ENCODE measurements around the gene SELENOW.
"Not testable (repeated sequence)": the region's sequence is repeated elsewhere in the genome, so short reads cannot be mapped to it uniquely, and the experiment has no call there.

Gene SELENOW

DNA sequence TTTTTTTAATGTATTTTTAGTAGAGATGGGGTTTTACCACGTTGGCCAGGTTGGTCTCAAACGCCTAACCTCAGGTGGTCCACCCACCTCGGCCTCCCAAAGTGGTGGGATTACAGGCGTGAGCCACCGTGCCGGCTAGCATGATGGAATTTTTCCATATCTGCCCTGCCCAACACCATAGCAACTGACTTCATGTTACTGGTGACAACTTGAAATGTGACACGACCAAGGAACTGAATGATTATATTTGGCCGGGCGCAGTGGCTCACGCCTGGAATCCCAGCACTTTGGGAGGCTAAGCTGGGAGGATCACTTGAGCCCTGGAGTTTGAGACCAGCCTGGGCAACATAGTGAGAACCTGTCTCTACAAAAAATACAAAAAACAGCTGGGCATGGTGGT, 8.8 kb downstream of the SELENOW start:
- not testable (repeated sequence) for DNase-seq

DNA sequence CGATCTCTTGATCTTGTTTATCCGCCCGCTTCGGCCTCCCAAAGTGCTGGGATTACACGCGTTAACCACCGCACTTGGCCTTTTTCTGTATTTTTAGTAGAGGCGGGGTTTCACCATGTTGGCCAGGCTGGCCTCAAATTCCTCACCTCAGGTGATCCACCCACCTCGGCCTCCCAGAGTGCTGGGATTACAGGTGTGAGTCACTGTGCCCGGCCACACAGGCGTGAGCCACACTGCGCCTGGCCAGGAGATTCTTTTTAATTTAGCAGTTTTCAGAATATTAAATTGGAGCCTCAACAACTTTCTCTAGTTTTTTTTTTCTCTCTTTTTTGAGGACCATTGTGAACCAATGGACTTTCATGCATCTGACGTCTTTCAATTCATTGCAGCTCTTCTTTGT, 11.3 kb downstream of the SELENOW start:
- DNase-seq, result not testable (repeated sequence)

DNA sequence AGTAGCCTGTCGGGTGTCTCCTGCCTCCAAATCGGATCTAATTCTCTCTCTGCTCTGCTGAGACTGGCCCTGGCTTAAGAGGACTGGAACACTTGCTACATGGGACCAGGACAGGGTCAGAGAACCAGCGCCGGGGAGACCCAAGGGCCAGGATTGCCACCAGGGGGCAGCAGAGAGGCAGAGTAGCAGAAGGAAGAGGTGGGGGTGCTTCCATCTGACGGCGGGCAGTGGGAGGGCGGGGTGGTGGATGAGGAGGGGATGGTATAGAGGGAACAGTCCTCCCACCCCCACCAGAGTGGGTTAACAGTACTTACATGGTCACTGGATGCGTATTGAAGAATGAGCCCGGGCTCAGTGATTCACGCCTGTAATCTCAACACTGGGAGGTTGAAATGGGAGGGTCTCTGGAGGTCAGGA, 11.9 kb downstream of the SELENOW start:
- DNase-seq, result peak; percentile 49

DNA sequence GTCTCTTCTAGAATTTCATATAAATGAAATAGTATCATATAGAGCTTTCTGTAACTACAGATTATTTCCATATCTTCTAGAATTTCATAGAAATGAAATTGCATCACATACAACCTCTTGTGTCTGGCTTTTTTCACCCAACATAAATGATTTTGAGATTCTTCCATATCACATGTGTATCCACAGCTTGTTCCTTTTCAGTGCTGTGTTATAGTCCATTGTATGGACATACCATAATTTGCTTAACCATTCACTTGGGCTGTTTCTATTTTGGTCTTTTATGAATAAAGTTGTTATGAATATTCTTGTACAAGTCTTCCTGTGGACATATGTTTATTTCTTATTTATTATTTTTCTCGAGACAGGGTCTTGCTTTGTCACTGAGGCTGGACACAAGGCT, 14.1 kb downstream of the SELENOW start:
- no peak for DNase-seq

DNA sequence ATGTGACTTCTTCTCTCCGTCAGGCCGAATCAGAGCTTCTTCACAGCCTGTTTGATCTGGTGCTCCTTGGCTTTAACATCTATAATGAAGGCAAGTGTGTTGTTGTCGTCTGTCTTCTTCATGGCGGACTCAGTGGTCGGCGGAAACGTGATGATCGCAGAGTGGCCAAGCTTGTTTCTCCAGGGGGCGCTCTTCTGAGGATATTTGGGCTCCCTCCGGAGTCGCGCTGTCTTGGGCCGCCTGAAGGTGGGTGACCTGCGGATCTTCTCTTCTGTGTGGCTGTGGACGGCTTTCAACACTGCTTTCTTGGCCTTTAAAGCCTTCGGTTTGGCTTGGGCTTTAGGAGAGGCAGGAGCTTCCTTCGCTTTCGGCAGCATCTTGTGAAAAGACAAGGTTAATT, 16.0 kb downstream of the SELENOW start:
- no peak for DNase-seq

DNA sequence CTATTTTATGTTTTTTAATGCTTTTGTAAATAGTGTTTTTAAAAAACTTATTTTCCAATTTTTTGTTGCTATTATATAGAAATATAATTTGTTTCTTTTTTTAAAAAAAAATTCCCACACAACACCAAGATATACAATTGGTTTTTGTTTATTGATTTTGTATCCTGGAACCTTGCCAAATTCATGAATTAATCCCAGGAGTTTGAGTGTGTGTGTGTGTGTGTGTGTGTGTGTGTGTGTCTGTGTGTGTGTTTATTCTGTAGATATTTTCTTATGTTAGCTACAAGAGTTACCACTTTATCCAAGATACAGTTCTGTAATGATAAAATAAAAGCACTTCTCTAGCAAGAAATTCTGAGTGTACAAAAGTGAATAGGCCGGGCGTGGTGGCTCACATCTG, 18.3 kb downstream of the SELENOW start:
- no peak for DNase-seq

DNA sequence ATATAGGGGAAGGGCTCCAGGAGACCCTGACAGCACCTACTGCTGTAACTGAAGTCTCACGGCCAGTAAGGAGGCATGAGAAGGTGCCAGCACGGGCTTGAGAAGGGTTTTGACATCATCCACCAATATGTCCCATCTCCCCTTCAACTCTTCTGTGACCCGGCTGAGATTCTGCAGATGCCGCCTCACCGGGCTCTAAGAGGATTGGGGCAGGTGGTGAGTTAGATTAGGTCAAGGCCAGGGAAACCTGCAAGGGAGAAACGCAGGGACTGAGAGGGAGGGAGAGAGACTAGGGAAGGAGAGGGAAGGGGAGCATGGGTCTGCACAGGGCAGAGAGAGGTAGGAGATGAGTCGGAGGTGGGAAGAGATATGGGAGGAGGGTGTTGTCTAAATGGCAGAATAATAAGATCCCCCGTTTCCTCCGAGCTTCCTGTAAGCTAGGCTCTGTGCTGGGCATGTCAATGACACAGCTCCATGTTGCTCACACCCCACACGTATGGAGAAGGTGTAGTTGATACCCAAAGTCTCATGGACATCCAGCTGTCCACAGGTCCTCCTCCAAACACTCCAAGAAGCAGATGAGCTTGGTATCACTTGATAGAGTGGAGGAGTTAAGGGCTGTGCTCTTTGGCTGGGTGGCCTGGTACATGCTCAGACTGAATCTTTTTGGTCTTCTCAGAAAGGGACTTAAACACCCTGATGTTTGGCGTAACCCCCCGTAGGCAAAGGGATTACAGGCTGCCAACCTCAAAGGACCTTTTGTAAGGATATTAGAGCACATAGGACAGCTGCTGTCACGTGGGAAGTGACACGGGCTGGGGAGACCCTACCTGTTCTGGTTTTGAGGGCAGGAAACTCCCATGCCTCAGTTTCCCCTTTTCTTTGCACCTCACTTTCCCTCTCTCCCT, 19.7 kb downstream of the SELENOW start:
- DNase-seq, result no peak

DNA sequence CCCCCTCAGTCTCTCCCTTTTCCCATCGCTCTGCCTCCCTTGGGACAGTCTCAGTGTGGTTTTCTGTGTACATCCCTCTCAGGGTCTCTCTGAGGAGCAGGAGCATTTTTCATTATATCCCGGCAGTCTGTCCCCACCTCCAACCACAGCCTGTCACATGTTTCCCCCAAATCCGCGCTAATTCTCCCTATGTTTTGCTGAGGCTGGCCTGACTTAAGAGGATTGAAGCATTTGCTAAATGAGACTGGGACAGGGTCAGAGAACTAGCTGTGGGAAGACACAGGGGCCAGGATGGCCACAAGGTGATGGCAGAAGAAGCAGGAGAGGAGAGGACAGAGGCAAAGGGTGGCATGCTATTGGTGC, 20.4 kb downstream of the SELENOW start:
- DNase-seq, result no peak

DNA sequence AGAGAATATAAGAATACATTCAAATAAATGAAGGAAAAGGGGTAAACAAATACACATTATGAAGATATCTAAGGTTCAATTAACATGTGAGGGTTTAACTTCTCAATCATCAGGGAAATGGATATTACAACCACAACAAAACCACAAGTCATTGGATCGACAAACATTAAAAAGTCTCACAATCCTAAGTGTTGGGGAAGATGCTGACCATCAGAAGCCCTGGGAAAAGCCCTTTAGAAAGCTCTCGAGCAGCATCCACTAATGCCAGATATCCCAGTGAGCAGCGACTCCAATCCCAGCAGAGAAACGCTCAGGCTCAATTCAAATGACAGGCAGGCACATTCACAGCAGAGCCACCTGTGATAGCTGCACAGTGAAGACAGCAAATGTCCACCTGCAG, 22.8 kb downstream of the SELENOW start:
- DNase-seq, result no peak

DNA sequence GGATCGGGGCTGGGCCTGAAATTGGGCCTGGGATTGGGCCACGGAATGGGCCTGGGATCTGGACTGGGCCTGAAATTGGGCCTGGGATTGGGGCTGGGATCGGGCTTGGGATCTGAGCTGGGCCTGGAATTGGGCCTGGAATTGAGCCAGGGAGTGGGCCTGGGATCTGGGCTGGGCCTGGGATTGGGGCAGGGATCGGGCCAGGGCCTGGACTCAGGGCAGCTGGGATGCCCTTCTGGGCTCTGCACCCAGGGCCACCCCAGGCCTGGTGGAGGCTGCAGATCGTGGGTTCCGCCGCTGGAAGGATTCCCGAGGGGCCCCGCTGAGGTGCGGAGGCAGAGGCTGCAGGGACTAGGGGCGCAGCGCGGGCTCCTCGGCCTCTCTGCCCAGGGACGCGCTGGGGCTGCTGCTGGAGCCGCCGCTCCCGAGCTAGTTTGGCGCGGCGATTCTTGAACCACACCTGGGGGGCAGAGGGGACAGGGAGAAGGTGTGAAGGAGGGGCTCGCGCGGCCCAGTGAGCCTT, 24.1 kb downstream of the SELENOW start:
- DNase-seq, result no peak

DNA sequence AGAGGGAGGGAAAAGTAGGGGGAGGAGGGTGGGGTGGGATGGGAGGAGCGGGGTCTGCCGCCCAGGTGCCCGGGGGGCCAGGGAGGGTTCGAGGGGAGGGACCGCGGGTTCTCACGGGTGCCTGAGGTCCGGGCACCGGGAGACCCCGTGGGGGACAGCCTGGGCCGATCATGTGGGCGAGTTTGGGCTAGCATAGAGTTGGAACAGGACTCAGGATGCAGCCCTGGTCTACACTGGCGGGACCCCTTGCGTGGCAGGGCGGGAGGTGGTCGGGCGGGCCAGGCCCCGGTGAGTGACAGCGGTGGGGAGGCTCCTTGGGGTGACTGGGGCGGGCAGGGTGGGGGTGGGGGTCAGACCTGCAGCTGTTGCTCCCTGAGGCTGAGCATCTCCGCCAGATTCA, 24.6 kb downstream of the SELENOW start:
- not testable (repeated sequence) for DNase-seq

DNA sequence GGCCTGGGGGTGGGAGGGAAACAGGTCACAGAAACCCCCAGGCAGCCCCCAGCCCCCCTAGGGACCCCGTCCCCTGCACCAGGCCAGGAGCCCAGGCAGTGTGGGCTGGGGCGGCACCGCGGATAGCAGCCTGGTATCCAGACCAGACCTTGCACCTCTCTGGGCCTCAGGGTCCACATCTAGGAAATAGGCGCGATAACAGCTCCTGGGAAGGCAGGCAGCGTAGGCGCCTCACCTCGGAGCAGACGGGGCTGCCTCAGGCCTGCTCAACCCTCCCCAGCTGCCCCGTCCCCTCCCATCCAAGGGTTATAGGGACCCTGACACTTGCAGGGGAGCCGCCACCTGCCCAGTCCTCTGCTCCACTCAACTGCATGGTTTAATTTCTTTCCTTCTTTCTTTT, 25.2 kb downstream of the SELENOW start:
- DNase-seq, result not testable (repeated sequence)

DNA sequence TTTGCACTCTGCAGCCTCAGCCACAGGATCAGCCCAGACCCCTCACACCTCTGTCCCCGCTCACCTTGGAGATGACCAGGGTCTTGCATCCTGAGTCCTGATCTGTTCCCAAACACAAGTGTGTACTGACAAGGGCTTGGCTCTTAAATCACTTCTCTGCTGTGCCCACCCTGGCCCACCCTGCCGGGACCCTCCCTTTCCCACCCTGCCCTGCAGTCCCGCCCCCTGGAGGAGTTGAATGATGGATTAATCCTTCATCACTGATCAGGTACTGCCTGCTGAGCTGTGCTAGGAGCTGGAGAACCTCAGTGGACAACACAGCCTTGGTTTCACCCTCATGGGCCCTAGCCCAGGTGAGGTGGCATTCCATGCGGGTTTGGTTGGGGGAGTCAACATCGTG, 25.9 kb downstream of the SELENOW start, which contains the start of gene TPRX1:
Gene TPRX1, minus strand, starts transcription at position 101 of the 400 bp plus-strand sequence. Its CDS starts 12 bp downstream, at position 89.
- DNase-seq, result not testable (repeated sequence)

DNA sequence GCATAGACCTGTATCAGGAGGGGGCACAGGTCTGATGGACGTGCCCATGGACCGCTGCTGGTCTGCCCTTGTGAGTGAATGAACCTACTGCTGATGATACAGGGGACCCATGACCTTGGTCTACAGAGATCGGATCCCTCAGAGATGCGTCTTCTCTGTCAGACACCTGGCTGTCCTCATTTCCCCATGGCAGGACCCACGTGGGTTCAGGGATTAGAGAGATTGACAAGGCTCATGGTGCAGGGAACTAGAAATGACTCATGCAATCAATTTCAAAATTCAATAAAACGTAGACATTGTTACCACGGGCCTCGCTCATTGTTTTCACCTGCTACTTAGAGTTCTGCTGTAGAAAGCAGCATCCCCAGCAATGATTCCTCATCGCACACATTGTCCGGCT, 26.8 kb downstream of the SELENOW start:
- DNase-seq, result no peak

DNA sequence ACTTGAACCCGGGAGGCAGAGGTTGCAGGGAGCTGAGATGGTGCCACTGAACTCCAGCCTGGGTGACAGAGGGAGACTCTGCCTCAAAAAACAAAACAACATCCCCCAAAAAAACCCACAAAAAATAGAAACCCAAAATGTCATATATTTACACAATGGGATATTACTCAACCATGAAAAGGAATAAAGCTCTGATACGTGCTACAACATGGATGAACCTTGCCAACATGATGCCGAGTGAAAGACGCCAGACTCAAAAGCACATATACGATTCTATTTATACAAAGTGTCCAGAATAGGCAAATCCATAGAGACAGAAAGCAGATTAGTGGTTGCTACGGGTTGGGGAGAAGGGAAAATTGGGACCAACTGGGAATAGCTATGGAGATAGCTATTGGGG, 27.9 kb downstream of the SELENOW start:
- DNase-seq, result no peak

DNA sequence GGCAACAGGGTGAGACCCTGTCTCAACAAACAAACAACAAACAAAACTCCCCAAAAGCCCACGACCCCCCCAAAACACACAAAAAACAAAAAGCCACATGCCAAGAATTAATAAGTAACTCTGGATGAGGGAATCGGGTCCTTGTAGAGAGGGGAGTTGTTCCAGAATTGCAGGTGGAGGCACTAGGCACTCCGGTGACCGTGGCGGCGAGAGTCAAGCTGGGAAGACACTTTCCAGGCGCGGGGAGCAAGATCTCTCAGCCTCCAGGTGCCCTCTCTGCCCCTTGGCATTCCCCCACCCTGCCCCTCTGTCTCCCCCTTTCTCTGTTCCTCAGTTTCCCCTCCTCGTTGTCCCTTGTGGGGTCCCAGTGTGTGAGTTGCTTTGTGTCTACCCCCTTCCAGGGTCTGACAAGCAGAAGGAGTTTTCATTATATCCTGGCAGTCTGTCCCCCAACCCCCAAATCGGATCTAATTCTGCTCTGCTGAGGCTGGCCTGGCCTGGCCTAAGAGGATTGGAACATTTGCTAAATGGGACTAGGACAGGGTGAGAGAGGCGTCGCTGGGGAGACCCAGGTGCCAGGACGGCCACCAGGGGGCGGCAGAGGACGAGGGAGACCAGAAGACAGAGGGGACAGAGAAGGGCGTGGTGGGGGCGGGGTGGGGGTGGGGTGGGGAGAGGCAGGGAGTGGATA, 34.9 kb downstream of the SELENOW start:
- DNase-seq, result peak; percentile 15

DNA sequence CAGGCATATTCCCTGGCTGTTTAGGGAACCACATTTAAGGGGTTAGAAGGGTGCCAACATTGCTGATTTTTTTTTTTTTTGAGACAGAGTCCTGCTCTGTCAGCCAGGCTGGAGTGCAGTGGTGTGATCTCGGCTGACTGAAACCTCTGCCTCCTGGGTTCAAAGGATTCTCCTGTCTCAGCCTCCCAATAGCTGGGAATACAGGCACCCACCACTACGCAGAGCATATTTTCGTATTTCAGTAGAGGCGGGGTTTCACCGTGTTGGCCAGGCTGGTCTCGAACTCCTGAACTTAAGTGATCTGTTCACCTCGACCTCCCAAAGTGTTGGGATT, 35.5 kb downstream of the SELENOW start:
- DNase-seq, result no peak

DNA sequence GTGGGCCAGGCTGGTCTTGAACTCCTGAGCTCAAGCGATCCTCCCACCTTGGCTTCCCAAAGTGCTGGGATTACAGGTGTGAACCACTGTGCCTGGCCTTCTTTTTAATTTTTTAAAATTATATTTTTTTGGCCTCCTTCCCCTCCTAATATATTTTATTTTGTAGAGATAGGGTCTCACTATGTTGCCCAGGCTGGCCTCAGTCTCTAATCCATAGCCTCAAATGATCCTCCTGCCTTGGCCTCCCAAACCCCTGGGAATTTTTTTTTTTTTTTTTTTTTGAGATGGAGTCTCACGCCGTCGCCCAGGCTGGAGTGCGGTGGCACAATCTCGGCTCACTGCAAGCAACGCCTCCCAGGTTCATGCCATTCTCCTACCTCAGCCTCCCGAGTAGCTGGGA, 37.8 kb downstream of the SELENOW start:
- DNase-seq, result not testable (repeated sequence)

DNA sequence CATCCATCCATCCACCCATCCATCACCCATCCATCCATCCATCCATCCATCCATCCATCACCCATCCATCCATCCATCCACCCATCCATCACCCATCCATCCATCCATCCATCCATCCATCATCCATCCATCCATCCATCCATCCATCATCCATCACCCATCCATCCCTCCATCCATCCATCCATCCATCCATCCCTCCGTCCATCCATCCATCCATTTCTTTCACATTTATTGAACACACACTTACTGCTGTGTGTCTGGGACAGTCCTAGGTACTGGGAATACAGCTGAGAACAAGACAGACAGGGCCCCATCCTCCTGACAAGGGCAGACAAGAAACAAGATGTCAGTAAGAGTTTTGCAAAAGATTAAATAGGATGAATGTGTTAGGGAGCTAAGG, 39.7 kb downstream of the SELENOW start:
- not testable (repeated sequence) for DNase-seq

DNA sequence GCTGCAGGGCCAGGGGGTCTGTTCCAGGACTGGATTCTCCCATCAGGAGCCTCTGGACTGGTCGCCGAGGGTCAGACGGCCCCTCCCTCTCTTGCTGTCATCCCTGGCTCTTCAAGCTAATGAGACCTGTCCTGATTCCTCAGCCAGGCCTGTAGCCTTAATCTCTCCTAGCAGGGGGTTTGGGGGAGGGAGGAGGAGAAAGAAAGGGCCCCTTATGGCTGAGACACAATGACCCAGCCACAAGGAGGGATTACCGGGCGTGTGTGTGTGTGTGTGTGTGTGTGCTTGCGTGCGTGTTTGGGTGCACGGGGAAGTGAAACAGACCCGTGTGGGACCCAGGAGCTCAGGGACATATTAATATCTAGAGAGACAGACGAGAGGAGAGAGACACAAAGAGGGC, 41.4 kb downstream of the SELENOW start:
- DNase-seq, result no peak

DNA sequence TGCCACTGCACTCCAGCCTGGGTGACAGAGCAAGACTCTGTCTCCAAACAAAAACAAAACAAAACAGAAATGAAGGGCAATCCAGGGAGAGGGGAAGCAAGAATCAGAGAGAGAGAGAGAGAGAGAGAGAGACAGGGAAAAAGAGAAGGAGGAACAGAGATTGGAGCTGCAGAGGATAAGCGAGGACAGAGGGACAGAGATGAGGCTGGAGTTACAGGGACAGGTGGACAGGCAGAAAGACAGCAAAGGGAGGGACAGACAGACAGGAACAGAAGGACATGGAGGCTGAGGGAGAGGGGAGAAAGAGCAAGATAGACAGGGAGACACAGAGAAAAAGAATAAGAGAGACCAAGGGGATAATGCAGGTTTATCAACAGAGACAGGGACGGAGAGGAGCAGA, 41.9 kb downstream of the SELENOW start:
- DNase-seq, result no peak

DNA sequence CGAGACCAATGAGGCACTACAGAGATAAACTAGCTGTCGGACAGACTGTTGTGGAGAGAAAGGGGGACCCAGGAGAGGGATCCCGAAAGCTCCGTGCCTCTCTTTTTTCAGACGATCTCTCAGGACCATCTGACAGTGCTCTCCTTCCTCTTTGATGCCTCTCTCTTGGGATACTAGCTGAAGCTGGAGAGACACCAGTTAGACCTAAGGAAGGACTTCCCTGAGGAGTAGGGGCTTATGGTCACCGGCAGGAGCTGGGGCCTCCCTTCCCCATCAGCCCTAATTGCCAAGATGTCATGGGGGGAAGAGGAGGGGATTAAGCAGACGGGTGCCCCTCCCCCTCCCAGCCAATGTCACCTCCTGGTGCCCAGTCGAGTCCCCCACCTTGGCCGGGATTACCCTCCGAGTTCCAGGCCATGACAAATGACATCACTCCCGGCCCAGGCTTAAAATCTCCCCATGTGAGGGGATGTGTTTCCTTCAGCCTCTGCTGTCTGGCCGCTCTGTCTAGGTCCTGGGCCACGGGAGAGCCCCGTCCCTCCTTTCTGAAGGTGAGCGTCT, 43.0 kb downstream of the SELENOW start, which contains the start of gene CRX:
Gene CRX, plus strand, starts transcription at position 478 of the 561 bp plus-strand sequence. CDS start 12,507 bp downstream, outside the sequence.
- DNase-seq, result no peak

DNA sequence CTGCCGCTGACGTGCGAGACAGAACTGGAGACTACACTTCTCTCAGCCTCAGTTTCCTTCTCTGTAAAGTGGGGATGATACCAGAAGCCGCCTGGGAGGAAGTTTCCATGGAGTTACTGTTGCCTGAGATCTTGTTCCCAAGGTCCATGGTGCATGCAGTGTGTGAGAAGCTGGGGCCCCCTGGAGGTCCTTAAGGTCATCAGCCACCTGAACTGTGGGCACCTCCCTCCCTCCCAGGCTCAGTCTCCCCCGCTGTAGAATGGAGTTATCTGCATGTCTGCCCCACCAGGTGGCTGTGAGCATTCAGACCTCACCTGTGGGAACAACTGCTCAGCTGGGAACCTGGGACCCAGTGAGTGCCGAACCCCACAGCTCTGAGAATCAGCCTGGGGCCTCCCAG, 45.9 kb downstream of the SELENOW start:
- no peak for DNase-seq

DNA sequence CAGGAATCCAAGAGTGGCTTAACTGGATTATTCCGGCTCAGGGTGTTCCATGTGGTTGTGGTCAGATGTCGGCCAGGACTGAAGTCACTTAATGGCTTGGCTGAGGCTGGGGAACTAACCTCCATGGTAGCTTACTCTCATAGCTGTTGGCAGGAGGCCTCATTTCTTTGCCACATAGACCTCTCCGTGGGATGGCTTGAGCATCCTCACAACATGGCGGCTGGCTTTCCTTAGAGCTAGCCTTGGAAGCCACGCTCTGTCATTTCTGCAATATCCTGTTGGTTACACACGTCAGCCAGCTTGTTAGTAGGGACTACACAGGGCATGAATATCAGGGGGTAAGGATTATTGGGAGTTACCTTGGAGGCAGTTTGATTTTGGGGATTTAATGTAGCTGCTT, 48.3 kb downstream of the SELENOW start:
- DNase-seq, result no peak
